Measurements from ENCODE around the gene KATNAL2. TPM values are rescaled to one million over a fixed set of nuclear protein-coding genes. Genes with fewer than 3 reads are reported as not detected.
A peak's percentile ranks its signal among the peaks of the same experiment; 100 is the strongest.

Gene KATNAL2
- total RNA-seq, 2 experiments from 2014 or later = 0.43 to 0.58 TPM

DNA sequence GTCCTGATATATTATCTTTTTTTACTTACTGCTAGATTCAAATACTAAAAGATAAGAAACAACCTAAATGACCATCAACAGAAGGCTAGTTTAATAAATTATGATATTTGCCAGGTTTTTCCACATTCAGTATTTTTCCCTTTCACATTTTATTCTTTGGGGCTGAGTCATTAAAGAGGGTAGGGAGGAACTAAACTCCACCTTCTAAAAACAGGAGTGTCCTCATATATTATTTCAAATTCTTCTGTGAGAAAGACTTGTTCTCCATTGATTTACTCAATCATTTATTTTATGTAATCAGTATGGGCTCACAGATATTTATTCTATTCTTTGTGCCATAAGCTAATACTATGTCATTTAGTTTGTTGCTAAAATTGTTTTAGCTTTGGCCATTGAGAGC lies 223.9 kb downstream of the KATNAL2 start:
- Mint-ChIP-seq H3K9me3 (peaks cover 2% of the 10 kb centered on the region), H3K27ac (no peak overlapping the region), H3K4me3 (no peak overlapping the region), H3K4me1 (peaks cover 7% of the 10 kb centered on the region), H3K36me3 (peaks cover 27% of the 10 kb centered on the region), H3K27me3 (no peaks in the 10 kb centered on the region)
- ATAC-seq (ENCODE audit: low read depth) (no peak), DNase-seq (no peak)
- POLR2A ChIA-PET = no interaction called here

DNA sequence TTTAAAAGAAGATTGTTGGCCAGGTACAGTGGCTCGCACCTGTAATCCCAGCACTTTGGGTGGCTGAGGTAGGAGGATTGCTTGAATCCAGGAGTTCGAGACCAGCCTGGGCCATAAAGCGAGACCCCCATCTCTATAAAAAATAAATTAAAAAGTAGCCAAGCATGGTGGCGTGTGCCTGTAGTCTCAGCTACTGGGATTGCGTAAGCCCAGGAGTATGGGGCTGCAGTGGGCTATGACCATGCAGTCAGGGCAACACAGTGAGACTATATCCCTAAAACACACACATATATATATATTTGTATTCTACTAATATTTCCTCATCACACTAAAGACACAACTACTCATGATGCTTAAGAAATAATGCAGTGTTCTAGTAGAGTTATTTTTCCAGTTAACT lies 225.8 kb downstream of the KATNAL2 start:
- Mint-ChIP-seq H3K4me3 (no peak overlapping the region), H3K36me3 (peaks cover 23% of the 10 kb centered on the region), H3K4me1 (peaks cover 9% of the 10 kb centered on the region), H3K9me3 (peaks cover 2% of the 10 kb centered on the region), H3K27ac (no peak overlapping the region), H3K27me3 (no peaks in the 10 kb centered on the region)
- no peak for ATAC-seq (ENCODE audit: low read depth)
- no peak for DNase-seq
- POLR2A ChIA-PET = no interaction called here

DNA sequence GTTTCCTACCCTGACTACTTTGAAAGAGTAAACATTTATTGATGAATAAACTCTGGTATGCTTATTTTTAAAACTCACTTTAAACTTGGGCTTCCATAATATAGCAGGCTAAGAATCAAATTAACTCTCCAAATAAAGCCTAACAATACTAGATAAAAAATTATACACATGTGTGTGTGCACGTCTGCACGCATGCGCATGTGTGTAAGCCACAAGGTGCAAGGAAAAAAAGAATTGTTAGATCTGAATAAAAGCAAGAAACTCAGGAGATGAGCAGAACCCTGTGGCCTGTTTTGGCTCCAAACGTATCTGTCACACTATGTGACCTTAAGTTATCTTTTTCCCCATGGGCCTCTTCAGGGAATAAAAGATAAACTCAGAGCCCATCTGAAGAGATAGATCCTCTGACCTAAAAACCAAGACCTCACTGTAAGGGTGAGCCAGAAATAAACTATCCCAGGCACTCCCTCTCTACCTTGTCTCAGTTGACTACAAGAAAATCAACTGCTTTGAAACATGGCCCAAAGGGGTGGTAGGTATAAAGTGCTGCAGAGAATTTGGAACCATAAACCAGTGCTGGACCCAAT lies 226.6 kb downstream of the KATNAL2 start:
- peaks cover 21% of the 10 kb centered on the region for H3K36me3 Mint-ChIP-seq
- H3K27ac Mint-ChIP-seq = no peak overlapping the region
- H3K9me3 Mint-ChIP-seq = peaks cover 2% of the 10 kb centered on the region
- POLR2A ChIA-PET = no interaction called here
- H3K27me3 Mint-ChIP-seq = no peaks in the 10 kb centered on the region
- no peak for DNase-seq
- peaks cover 14% of the 10 kb centered on the region for H3K4me1 Mint-ChIP-seq
- ATAC-seq (ENCODE audit: low read depth) = no peak
- H3K4me3 Mint-ChIP-seq = no peak overlapping the region

DNA sequence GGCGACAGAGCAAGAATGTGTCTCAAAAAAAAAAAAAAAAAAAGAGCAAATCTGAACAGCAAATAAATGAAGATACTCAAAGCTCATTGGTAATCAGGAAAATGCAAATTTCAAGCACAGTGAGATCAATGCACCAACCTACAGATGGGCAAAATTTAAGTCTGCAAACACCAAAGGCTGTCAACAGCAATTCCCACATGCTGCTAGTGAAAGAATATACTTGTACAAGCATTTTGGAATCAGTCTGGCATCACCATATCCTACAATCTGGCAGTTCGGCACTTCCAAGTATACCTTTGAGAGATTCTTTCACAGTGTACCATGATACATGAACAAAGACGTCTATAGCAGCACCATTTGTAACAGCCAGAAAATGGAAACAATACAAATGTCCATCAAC lies 228.8 kb downstream of the KATNAL2 start:
- DNase-seq = no peak
- no peak for ATAC-seq (ENCODE audit: low read depth)
- POLR2A ChIA-PET = interaction anchor here (0.6 kb wide), 2 partner anchors 228 to 299 kb away, joined by 3 read pairs; no protein-coding TSS in a partner anchor
- H3K9me3 Mint-ChIP-seq = no peaks in the 10 kb centered on the region
- H3K4me3 Mint-ChIP-seq = no peak overlapping the region
- H3K4me1 Mint-ChIP-seq = peaks cover 28% of the 10 kb centered on the region
- H3K27me3 Mint-ChIP-seq = no peaks in the 10 kb centered on the region
- H3K27ac Mint-ChIP-seq = no peak overlapping the region
- peaks cover 17% of the 10 kb centered on the region for H3K36me3 Mint-ChIP-seq

DNA sequence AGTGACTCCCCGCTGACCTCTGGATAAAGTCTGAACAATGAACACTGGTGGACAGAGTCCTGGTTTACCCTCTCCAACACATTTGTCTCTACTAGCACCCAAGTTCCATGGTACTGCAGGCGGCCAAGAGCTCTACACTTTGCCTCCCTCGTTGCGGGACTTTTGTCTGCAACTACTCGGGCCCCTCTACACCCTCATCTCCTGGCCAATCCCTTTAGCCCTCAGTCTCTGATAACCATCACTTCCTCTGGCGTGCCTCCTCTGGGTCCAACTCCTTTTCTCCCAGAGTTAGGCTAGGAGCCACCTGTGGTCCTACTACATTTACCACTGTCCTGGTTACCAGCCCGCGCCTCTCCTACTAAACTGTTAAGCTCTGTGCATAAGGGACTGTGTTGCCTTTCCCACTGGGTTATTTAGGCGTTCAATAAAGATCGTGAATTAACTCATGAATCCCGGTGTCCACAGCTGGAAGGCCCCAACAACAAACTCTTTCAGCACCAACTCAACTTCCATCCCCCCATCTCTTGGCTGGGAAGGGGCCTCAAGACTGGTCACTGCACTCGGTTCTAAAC lies 232.1 kb downstream of the KATNAL2 start:
- peak overlapping the region; percentile 88 for H3K27ac Mint-ChIP-seq
- H3K9me3 Mint-ChIP-seq = no peaks in the 10 kb centered on the region
- peaks cover 16% of the 10 kb centered on the region for H3K36me3 Mint-ChIP-seq
- H3K4me3 Mint-ChIP-seq = peak overlapping the region; percentile 95
- H3K4me1 Mint-ChIP-seq = peaks cover 32% of the 10 kb centered on the region
- ATAC-seq (ENCODE audit: low read depth) (no peak), DNase-seq (no peak)
- H3K27me3 Mint-ChIP-seq = no peaks in the 10 kb centered on the region
- POLR2A ChIA-PET = interaction anchor here (1.0 to 1.8 kb wide), 4 partner anchors 15 to 23 kb away, joined by 3 to 5 read pairs (median 3); no protein-coding TSS in a partner anchor

DNA sequence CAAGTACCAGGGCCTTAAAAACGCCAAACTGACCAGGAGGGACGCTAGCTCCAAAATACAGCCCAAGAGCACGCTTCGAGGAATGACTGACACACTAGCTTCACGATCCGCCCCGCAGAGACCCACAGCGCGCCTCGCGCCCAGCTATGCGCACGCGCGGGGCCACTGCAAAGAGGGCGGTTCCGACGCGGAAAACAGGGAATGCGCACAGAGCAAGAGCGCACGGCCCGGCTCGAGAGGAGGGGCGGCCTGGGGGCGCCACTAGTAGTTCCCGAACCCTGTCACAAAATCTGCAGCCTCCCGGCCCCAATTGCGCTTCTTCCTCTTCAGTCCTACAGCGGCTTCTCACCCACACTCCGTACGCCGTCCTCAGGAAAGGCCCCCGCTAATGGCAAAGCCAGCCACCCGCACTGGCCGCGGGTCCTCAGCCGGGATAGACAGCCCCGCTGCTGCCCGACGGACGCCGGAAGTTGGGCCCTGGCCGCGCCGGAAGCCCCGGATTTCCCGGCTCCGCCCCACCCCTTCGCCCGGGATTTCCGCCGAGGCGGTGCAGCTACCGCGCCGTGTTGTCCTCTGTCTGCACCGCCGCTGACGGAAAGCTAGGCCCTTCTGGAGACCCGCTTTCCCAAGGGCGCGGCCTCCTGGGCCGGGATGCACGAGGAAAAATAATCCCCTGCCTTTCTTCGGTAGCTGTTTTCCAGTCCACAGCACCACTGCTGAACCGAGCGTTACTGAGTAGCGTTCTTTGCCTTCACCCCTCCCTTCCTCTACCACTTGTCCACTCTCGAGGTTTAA lies 232.8 kb downstream of the KATNAL2 start, which contains the start of gene HDHD2:
HDHD2 (minus strand) TSS at position 472 of the 795 bp plus-strand sequence. CDS start 14,061 bp downstream, outside the sequence.
- Mint-ChIP-seq H3K4me3 (peak within 1 kb of the TSS; percentile 95), H3K36me3 (peaks cover 12% of the 10 kb centered on the region), H3K27ac (peak within 1 kb of the TSS; percentile 88), H3K9me3 (no peaks in the 10 kb centered on the region), H3K27me3 (no peaks in the 10 kb centered on the region), H3K4me1 (peaks cover 32% of the 10 kb centered on the region)
- ATAC-seq (ENCODE audit: low read depth) (peak; percentile 88), DNase-seq (peak; percentile 82)
- POLR2A ChIA-PET = interaction anchor here (1.0 to 1.8 kb wide), 4 partner anchors 15 to 22 kb away, joined by 3 to 5 read pairs (median 3); no protein-coding TSS in a partner anchor

DNA sequence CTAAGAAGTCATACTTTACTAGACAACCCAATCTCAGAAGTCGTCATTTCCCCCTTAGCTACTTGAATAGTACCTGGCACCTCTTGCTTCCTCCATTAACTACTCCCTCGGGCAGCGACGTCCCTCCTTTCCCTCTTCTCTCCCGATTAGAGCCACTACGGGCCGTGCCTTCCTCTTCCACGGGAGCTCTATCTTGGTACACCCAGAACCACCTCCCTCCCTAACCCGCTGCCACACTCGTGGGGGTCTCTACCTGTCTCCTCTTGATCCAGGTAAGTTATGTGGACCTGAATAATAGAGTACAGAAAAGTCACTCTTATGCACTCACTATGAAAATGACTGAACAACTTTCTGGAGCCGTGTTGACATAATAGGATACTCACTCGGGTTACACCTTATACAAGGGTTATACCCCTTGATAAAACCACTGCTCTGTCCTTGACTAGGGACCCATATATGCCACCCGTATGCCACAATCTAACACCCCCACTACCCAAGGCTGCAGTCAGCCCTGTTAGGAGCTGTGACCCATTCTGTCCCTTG lies 233.5 kb downstream of the KATNAL2 start:
- peaks cover 27% of the 10 kb centered on the region for H3K4me1 Mint-ChIP-seq
- ATAC-seq (ENCODE audit: low read depth) (peak; percentile 4), DNase-seq (peak; percentile 37)
- H3K9me3 Mint-ChIP-seq = no peaks in the 10 kb centered on the region
- POLR2A ChIA-PET = interaction anchor here (1.8 kb wide), 1 partner anchor 18 kb away, joined by 5 read pairs; no protein-coding TSS in a partner anchor
- peak overlapping the region; percentile 88 for H3K27ac Mint-ChIP-seq
- H3K4me3 Mint-ChIP-seq = peak overlapping the region; percentile 95
- peaks cover 8% of the 10 kb centered on the region for H3K36me3 Mint-ChIP-seq
- H3K27me3 Mint-ChIP-seq = no peaks in the 10 kb centered on the region

DNA sequence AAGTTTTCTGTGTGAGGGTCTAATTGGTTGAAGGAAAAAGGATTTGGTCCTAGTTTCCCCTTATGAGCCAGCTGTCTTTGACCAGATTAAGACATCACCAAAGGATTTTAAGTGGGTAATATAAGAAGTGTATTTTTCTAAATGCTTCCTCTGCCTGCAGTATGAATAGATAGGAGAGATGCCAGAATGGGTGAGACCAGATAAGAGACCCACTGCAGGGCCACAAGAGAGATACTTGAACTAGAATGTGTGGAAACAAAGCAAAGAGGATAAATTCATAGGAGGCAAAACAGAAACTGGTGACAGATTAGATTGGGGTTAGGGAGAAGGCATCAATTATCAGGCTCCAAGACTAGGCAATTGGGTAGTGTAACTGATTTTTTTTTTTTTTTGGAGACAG lies 234.0 kb downstream of the KATNAL2 start:
- no peak for ATAC-seq (ENCODE audit: low read depth)
- POLR2A ChIA-PET = interaction anchor here (1.8 kb wide), 1 partner anchor 18 kb away, joined by 5 read pairs; no protein-coding TSS in a partner anchor

More for the DNA sequence above, 234.0 kb downstream of the KATNAL2 start:
- no peak for DNase-seq
- H3K36me3 Mint-ChIP-seq = peaks cover 11% of the 10 kb centered on the region
- peak overlapping the region; percentile 88 for H3K27ac Mint-ChIP-seq
- no peaks in the 10 kb centered on the region for H3K9me3 Mint-ChIP-seq
- H3K4me3 Mint-ChIP-seq = peak overlapping the region; percentile 95
- peaks cover 25% of the 10 kb centered on the region for H3K4me1 Mint-ChIP-seq
- H3K27me3 Mint-ChIP-seq = no peaks in the 10 kb centered on the region

Other genes starting within 250 kb of the KATNAL2 start
- not detected for gene ST8SIA5, start 160.5 kb upstream of the KATNAL2 start, total RNA-seq
- 10 to 100 TPM; 34.4 to 34.6 TPM for gene PIAS2, start 95 bp upstream of the KATNAL2 start, total RNA-seq
- gene ELOA2, start 118.0 kb downstream of the KATNAL2 start, total RNA-seq = not detected
- 10 to 100 TPM; 37.6 to 42.2 TPM for gene HDHD2, start 232.9 kb downstream of the KATNAL2 start, total RNA-seq